H9 (cell line): Measurements from ENCODE around the gene GNGT2. TPM values are rescaled to one million over a fixed set of nuclear protein-coding genes. Genes with fewer than 3 reads are reported as not detected.

Experiments
- DNase-seq: peaks from one replicate; pipeline ENCODE4 v3.0.0-alpha.2; 2017
- H2AFZ ChIP-seq: one replicate; pipeline ENCODE4 v1.6.1; 2013; ENCODE audit warnings: mild to moderate bottlenecking, low read length, control low read depth, moderate library complexity
- H2AK5ac ChIP-seq: 2 replicates; pipeline ENCODE4 v1.6.1; 2013; ENCODE audit warnings: low read length, control low read depth, mixed read lengths; ENCODE audit not compliant: insufficient read length
- H2BK120ac ChIP-seq: one replicate; pipeline ENCODE4 v1.6.1; 2013; ENCODE audit warnings: low read depth, mild to moderate bottlenecking, low read length, control low read depth, inconsistent platforms; ENCODE audit not compliant: poor library complexity, severe bottlenecking
- H2BK12ac ChIP-seq: 2 replicates; pipeline ENCODE4 v1.6.1; 2013; ENCODE audit warnings: low read length, control low read depth, mixed read lengths, low read depth; ENCODE audit not compliant: insufficient read length
- H2BK15ac ChIP-seq: 2 replicates; pipeline ENCODE4 v1.6.1; 2013; ENCODE audit warnings: low read depth, low read length, control low read depth
- H2BK20ac ChIP-seq: one replicate; pipeline ENCODE4 v1.6.1; 2013; ENCODE audit warnings: low read depth, mild to moderate bottlenecking, low read length, control low read depth, inconsistent platforms; ENCODE audit not compliant: poor library complexity, severe bottlenecking
- H2BK5ac ChIP-seq: 2 replicates; pipeline ENCODE4 v1.6.1; 2013; ENCODE audit warnings: low read length, control low read depth, mixed read lengths; ENCODE audit not compliant: insufficient read length
- H3K14ac ChIP-seq: 2 replicates; pipeline ENCODE4 v1.6.1; 2013; ENCODE audit warnings: low read length, control low read depth; ENCODE audit not compliant: insufficient read depth
- H3K18ac ChIP-seq: 2 replicates; pipeline ENCODE4 v1.6.1; 2013; ENCODE audit warnings: low read depth, mild to moderate bottlenecking, mixed read lengths, low read length, control low read depth; ENCODE audit not compliant: insufficient read length
- H3K23ac ChIP-seq: 2 replicates; pipeline ENCODE4 v1.6.1; 2013; ENCODE audit warnings: low read length, control low read depth, mixed read lengths, low read depth; ENCODE audit not compliant: insufficient read length
- H3K23me2 ChIP-seq: 2 replicates; pipeline ENCODE4 v1.6.1; 2013; ENCODE audit warnings: low read depth, mild to moderate bottlenecking, mixed read lengths, low read length, control low read depth; ENCODE audit not compliant: insufficient read length, poor library complexity, severe bottlenecking
- H3K27ac ChIP-seq: 2 replicates; pipeline ENCODE4 v1.5.1; 2013; ENCODE audit warnings: low read length, control low read depth, mixed read lengths, low read depth; ENCODE audit not compliant: insufficient read length
- H3K27me3 ChIP-seq: 2 replicates; pipeline ENCODE4 v1.6.1; 2013; ENCODE audit warnings: low read length, control low read depth, inconsistent platforms; ENCODE audit not compliant: insufficient read depth
- H3K4ac ChIP-seq: 2 replicates; pipeline ENCODE4 v1.6.1; 2013; ENCODE audit warnings: low read depth, mild to moderate bottlenecking, control low read depth, inconsistent platforms, low read length, moderate library complexity
- H3K4me1 ChIP-seq: 2 replicates; pipeline ENCODE4 v1.6.1; 2013; ENCODE audit warnings: low read length, control low read depth, inconsistent platforms; ENCODE audit not compliant: insufficient read depth
- H3K4me2 ChIP-seq: 2 replicates; pipeline ENCODE4 v1.6.1; 2013; ENCODE audit warnings: low read length, control low read depth, mixed read lengths; ENCODE audit not compliant: insufficient read length, insufficient read depth
- H3K56ac ChIP-seq: 2 replicates; pipeline ENCODE4 v1.6.1; 2013; ENCODE audit warnings: low read depth, mild to moderate bottlenecking, mixed read lengths, low read length, control low read depth; ENCODE audit not compliant: insufficient read length
- H3K79me1 ChIP-seq: 2 replicates; pipeline ENCODE4 v1.6.1; 2013; ENCODE audit warnings: low read depth, mild to moderate bottlenecking, moderate library complexity, low read length, control low read depth, inconsistent platforms; ENCODE audit not compliant: insufficient read depth, poor library complexity, severe bottlenecking
- H3K79me2 ChIP-seq: 2 replicates; pipeline ENCODE4 v1.6.1; 2013; ENCODE audit warnings: low read length, control low read depth, inconsistent platforms; ENCODE audit not compliant: insufficient read depth
- H3K9ac ChIP-seq: 2 replicates; pipeline ENCODE4 v1.6.1; 2013; ENCODE audit warnings: low read length, control low read depth, mixed read lengths; ENCODE audit not compliant: insufficient read length; ENCODE audit errors: extremely low read depth
- H3K9me3 ChIP-seq: one replicate; pipeline ENCODE4 v1.6.1; 2013; ENCODE audit warnings: low read depth, low read length, inconsistent platforms; ENCODE audit not compliant: control insufficient read depth
- H3T11ph ChIP-seq: one replicate; pipeline ENCODE4 v1.6.1; 2013; ENCODE audit warnings: mild to moderate bottlenecking, low read length, control low read depth, inconsistent platforms
- H4K20me1 ChIP-seq: one replicate; pipeline ENCODE4 v1.6.1; 2013; ENCODE audit not compliant: control insufficient read depth, insufficient read length, insufficient read depth
- H4K5ac ChIP-seq: 2 replicates; pipeline ENCODE4 v1.6.1; 2013; ENCODE audit warnings: low read depth, mild to moderate bottlenecking, mixed read lengths, low read length, control low read depth; ENCODE audit not compliant: insufficient read length
- H4K8ac ChIP-seq: replicated peaks from 2 replicates; pipeline ENCODE4 v1.6.1; 2013; ENCODE audit warnings: low read length, control low read depth, mixed read lengths, low read depth; ENCODE audit not compliant: insufficient read length
- H4K91ac ChIP-seq: 2 replicates; pipeline ENCODE4 v1.6.1; 2013; ENCODE audit warnings: low read depth, mild to moderate bottlenecking, moderate library complexity, mixed read lengths, low read length, control low read depth; ENCODE audit not compliant: insufficient read length
- H3K27ac Mint-ChIP-seq, 3 experiments: 2 replicates in 2 of 3; 3 replicates in 1 of 3; pipeline ENCODE4 v1.8.0; 2020 to 2021; ENCODE audit warnings: mixed read lengths in 3 of 3, mild to moderate bottlenecking in 1 of 3, moderate library complexity in 1 of 3
- H3K27me3 Mint-ChIP-seq: 2 replicates; pipeline ENCODE4 v1.8.0; 2021; ENCODE audit warnings: low read depth, mild to moderate bottlenecking, moderate library complexity, mixed read lengths
- H3K36me3 Mint-ChIP-seq, 3 experiments: 2 replicates in 2 of 3; 3 replicates in 1 of 3; pipeline ENCODE4 v1.8.0; 2020 to 2021; ENCODE audit warnings: low read depth in 3 of 3, mixed read lengths in 3 of 3; ENCODE audit not compliant: insufficient read depth in 1 of 3
- H3K4me1 Mint-ChIP-seq, 2 experiments: 2 replicates each; pipeline ENCODE4 v1.8.0; 2020; ENCODE audit warnings: mixed read lengths in 2 of 2
- H3K4me3 Mint-ChIP-seq, 2 experiments: 2 replicates in 1 of 2; 3 replicates in 1 of 2; pipeline ENCODE4 v1.8.0; 2020 to 2021; ENCODE audit warnings: mild to moderate bottlenecking in 2 of 2, mixed read lengths in 2 of 2, moderate library complexity in 1 of 2
- H3K9me3 Mint-ChIP-seq, 2 experiments: 2 replicates in 1 of 2; 3 replicates in 1 of 2; pipeline ENCODE4 v1.8.0; 2020; ENCODE audit warnings: mild to moderate bottlenecking in 2 of 2, mixed read lengths in 2 of 2, moderate library complexity in 1 of 2
- WGBS: extraction: QIAGEN DNeasy Blood & Tissue Kit; methylation state at CpG from one replicate; pipeline ENCODE4 v1.1.7; 2013; ENCODE audit warnings: missing lambda C conversion rate, low lambda C conversion rate, mixed read lengths; ENCODE audit not compliant: insufficient read length; ENCODE audit errors: extremely low coverage; 5-methylcytosine and 5-hydroxymethylcytosine counted together
- total RNA-seq: library from RNA; stranded (reverse); gene quantifications from 2 replicates; pipeline ENCODE4 v1.2.1, GENCODE V29; 2021
- TF ChIP-seq, protein P1 (sequence below): fragments of 200-600 bp; sonication (generic); conservative IDR thresholded peaks from 3 replicates; pipeline ENCODE4 v1.8.0; 2021; ENCODE audit warnings: antibody characterized with exemption, mild to moderate bottlenecking

Gene GNGT2
- total RNA-seq, 1 experiment from 2014 or later, result 0.42 TPM

DNA sequence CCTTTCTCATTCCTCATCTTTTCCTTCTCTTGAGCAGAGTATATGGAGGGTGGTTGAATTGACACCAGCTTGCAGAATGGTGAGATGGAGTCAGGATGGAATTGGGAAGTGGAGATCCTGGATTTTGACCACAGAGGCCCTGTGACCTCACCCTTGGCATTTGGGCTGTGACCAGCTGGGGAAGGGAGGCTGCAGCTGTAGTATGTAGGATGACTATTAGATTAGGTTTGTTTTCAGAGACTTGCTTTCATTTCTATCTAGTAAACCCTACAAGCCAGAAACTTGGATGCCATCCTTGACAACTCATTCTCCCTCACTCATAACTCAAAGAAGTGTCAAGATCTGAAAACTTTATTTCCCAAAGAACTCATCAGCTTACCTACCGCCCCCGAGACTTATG is 5.9 kb downstream of the GNGT2 start:
- Histone ChIP-seq H3K79me2 (no peaks in the 10 kb centered on the region), H3K4me1 (no peaks in the 10 kb centered on the region), H2AFZ (no peak overlapping the region), H3K27me3 (no peaks in the 10 kb centered on the region; the same call in 1 of the 2 replicates), H3K4ac (no peak overlapping the region), H2AK5ac (no peak overlapping the region), H3K23ac (no peak overlapping the region), H3K18ac (no peak overlapping the region), H3K56ac (no peak overlapping the region), H2BK120ac (no peak overlapping the region), H3K9me3 (no peaks in the 10 kb centered on the region), H3K4me2 (no peak overlapping the region), H3K79me1 (no peaks in the 10 kb centered on the region), H4K8ac (no peak overlapping the region), H4K91ac (no peak overlapping the region), H3K9ac (no peak overlapping the region), H3T11ph (no peak overlapping the region), H4K5ac (no peak overlapping the region), H3K23me2 (no peaks in the 10 kb centered on the region), H2BK12ac (no peak overlapping the region), H4K20me1 (no peaks in the 10 kb centered on the region), H3K14ac (no peak overlapping the region), H2BK5ac (no peak overlapping the region), H2BK20ac (no peak overlapping the region), H2BK15ac (no peak overlapping the region), H3K27ac (no peak overlapping the region)
- no CpG with 5 or more reads among the region's 2 CpGs for WGBS
- Mint-ChIP-seq H3K4me1 (peaks cover 6 to 8% of the 10 kb centered on the region in 2 experiments), H3K9me3 (no peaks in the 10 kb centered on the region), H3K36me3 (no peaks in the 10 kb centered on the region; a peak in 1 of 7 replicates), H3K4me3 (no peak overlapping the region), H3K27ac (no peak overlapping the region), H3K27me3 (peaks cover 35% of the 10 kb centered on the region)
- DNase-seq, result no peak
- TF ChIP-seq, protein P1, sequence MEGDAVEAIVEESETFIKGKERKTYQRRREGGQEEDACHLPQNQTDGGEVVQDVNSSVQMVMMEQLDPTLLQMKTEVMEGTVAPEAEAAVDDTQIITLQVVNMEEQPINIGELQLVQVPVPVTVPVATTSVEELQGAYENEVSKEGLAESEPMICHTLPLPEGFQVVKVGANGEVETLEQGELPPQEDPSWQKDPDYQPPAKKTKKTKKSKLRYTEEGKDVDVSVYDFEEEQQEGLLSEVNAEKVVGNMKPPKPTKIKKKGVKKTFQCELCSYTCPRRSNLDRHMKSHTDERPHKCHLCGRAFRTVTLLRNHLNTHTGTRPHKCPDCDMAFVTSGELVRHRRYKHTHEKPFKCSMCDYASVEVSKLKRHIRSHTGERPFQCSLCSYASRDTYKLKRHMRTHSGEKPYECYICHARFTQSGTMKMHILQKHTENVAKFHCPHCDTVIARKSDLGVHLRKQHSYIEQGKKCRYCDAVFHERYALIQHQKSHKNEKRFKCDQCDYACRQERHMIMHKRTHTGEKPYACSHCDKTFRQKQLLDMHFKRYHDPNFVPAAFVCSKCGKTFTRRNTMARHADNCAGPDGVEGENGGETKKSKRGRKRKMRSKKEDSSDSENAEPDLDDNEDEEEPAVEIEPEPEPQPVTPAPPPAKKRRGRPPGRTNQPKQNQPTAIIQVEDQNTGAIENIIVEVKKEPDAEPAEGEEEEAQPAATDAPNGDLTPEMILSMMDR, result no peak
